Jurkat, Clone E6-1 (cell line): Measurements from ENCODE around the gene GPC6.
"Not testable (repeated sequence)": the region's sequence is repeated elsewhere in the genome, so short reads cannot be mapped to it uniquely, and the experiment has no call there.

Experiments used
- DNase-seq: peaks from one replicate; pipeline ENCODE4 v3.0.0-alpha.2; 2011; ENCODE audit warnings: low read depth, low spot score
- H3K4me3 ChIP-seq: 2 replicates; pipeline ENCODE4 v1.5.1; 2011; ENCODE audit warnings: mild to moderate bottlenecking, low read length, control low read depth, moderate library complexity

The GPC6 gene

GRCh38 chr13:93304868-93305613, 78.4 kb downstream of the GPC6 start:
- no peak overlapping the region for H3K4me3 ChIP-seq
- no peak for DNase-seq

- H3K4me3 ChIP-seq, result no peak overlapping the region
- no peak for DNase-seq
Measured at GRCh38 chr13:93305886-93306285, 79.3 kb downstream of the GPC6 start.

DNA sequence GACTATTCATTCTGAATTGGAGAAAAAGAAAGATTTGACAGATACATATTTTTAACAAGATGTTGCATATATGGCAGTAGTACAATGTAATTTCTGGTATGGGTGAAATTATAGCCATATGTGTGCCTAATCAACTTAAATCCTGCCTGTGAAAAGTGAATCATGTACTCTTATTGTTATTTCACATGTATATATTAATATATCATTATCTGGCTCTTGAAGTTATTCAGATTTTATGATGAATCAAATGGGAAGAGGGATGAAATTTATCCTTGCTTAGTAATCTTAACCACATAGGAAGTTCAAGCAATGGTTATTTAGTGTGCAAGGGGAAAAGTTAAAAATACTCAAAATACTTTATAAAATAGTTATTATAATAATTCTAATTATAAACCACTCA, 80.5 kb downstream of the GPC6 start:
- no peak overlapping the region for H3K4me3 ChIP-seq
- DNase-seq, result no peak

GRCh38 chr13:93307651-93308050, 81.0 kb downstream of the GPC6 start:
- no peak for DNase-seq
- H3K4me3 ChIP-seq, result no peak overlapping the region

DNA sequence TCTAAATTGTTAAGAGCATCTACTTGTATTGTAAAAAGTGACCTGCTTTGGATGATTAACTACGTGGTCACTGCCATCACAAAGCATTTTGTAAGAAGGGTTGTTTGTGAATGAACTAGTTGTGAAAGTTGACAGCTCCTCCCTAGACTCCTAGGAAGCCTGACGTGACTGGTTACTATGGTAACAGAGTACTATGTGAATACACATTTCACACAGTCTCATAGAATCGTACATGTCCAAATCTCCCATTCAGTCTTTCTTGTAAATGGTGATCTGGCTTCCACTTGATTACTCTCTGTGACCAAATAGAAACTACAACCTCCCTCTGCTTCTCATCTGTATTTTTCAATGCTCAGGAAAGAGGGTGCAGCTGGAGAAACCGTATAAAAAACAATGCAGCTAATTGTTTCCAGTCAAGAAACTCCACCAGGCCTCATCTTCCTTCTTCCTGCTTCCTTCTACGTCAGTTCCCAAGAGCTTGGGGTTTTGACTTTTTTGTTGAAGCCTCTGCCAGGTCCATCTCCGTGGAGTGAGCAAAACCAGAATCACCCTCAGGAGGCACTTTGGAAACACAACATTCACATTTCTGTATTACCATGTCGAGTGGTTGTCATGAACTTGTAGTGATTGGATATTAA, 83.4 kb downstream of the GPC6 start:
- H3K4me3 ChIP-seq, result no peak overlapping the region
- no peak for DNase-seq

- DNase-seq, result no peak
- no peak overlapping the region for H3K4me3 ChIP-seq
Measured at GRCh38 chr13:93316841-93317240, 90.2 kb downstream of the GPC6 start.

GRCh38 chr13:93318534-93319254, 92.1 kb downstream of the GPC6 start:
- no peak overlapping the region for H3K4me3 ChIP-seq
- no peak for DNase-seq

DNA sequence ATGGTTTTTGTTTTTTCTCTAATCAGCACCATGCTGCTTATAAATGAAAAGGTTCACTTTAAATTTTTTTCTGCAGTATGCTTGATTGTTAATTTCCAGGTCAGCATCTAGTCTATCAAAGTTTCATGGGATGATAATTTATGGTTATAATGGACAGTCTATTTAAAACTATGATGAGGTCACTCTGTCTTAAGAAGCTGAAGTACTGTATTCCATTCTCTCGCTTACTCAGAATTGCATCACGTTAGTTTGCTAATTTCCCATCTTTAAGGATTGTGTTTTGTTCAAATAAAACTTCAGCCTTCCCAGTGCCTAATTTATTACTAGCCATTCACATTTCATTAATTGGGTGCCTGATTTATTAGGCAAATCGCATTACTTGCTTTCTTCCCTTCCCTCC, 94.3 kb downstream of the GPC6 start:
- no peak overlapping the region for H3K4me3 ChIP-seq
- DNase-seq, result no peak

- H3K4me3 ChIP-seq, DNase-seq: not testable (repeated sequence)
Measured at GRCh38 chr13:93323880-93324279, 97.3 kb downstream of the GPC6 start.

DNA sequence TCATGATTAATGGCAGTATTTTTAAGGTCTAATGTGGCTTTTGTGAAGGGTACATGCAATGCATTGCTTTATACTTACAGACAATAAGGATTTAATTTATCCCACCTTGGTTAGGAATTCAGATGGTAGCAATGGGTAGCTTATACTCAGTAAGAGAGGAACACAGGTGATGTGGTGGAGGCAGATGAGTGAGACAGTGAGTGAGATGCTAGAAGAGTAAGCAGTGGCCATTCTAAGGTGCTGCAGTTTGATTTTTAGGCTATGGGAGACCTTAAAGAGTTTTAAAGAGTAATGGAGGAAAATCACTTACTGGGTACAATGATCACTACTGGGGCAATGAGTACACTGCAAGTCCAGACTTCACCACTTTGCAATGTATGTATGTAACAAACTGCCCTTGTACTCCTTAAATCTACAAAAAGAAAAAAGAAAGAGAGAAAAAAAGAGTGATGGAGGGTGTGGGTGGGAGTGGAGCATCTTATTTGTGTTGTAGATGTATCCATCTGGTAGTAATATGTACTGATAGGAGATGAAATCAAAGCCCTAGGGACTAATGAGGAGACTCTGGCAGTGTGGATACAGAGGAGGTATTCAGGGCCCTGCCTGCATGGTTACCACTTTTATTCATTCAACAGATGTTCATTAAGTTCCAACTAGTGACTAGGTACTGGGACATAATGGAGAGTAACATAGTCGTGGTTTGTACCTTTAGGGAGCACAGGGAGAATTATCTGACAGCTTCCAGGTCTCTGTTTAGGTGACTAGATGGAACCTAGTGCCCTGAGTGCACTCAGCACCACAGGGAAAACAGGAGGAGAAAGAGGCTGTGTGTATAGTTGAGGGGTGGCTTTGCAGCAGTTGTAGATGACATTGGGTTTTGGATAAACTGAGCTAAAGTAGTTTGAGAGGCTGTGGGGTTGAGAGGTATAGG, 99.0 kb downstream of the GPC6 start:
- DNase-seq, result no peak
- H3K4me3 ChIP-seq, result no peak overlapping the region

GRCh38 chr13:93326234-93326811, 99.7 kb downstream of the GPC6 start:
- no peak for DNase-seq
- H3K4me3 ChIP-seq, result no peak overlapping the region

GRCh38 chr13:93328943-93329342, 102.3 kb downstream of the GPC6 start:
- DNase-seq, result no peak
- no peak overlapping the region for H3K4me3 ChIP-seq

GRCh38 chr13:93336728-93337127, 110.1 kb downstream of the GPC6 start:
- DNase-seq, result no peak
- no peak overlapping the region for H3K4me3 ChIP-seq

DNA sequence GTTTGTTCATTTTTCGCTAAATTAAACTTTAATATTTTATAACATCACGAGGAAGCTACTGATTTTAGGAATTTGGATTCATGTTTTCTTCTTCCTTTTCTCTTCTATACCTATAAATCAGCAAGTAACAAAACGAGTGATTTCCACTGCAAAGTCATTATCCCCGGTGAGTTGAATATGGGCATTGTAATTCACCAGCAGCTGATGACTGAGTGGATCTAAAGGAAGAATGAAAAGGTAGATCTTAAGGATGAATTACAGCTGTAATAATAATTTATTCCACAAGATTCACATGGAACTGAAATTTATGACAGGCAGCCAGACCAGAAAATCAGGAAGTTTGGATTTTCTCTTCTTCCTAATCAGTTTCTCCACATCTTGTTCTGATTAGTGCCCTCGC, 111.4 kb downstream of the GPC6 start:
- DNase-seq, result no peak
- no peak overlapping the region for H3K4me3 ChIP-seq

- H3K4me3 ChIP-seq, result no peak overlapping the region
- no peak for DNase-seq
Measured at GRCh38 chr13:93338906-93339305, 112.3 kb downstream of the GPC6 start.

DNA sequence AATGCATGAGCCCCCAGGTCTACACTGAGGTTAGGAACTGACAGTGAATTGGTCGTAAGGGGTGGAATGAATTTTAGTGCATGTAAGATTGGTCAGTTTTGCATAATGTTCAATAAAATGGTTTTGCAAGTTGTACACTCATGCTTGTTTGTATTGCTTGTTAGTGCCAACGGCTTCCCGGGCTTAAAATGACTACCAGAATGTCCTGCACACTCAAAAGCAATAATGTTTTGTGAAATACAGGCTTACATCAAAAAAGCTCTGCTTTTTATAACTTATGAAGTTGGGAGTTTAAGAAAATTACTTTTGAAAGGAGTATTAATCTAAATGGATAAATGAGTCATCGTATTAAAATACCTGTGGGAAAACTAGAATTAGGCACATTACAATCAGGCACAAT, 112.9 kb downstream of the GPC6 start:
- no peak overlapping the region for H3K4me3 ChIP-seq
- no peak for DNase-seq

- H3K4me3 ChIP-seq, result no peak overlapping the region
- DNase-seq, result no peak
Measured at GRCh38 chr13:93341517-93341916, 114.9 kb downstream of the GPC6 start.

GRCh38 chr13:93343097-93343496, 116.5 kb downstream of the GPC6 start:
- DNase-seq, result no peak

More at GRCh38 chr13:93343097-93343496, 116.5 kb downstream of the GPC6 start:
- no peak overlapping the region for H3K4me3 ChIP-seq
